A549 (cell line): ENCODE results near the gene RPGRIP1.

Source experiments
- CEBPB ChIP-seq, 2 experiments: fragments of >200 bp in 1 of 2; sonication (Bioruptor Twin) in 1 of 2; formaldehyde crosslinking in 1 of 2; IDR thresholded peaks; 2 replicates each; pipeline ENCODE4 v1.6.1; 2012 to 2016
- CHD2 ChIP-seq: fragments of 150-350 bp; IDR thresholded peaks from 2 replicates; pipeline ENCODE4 v1.6.1; 2014; ENCODE audit warnings: low read length; ENCODE audit not compliant: partially characterized antibody
- CTCF ChIP-seq: fragments of >200 bp; sonication (Bioruptor Twin); formaldehyde crosslinking; IDR thresholded peaks from 3 replicates; pipeline ENCODE4 v1.5.1; 2016
- E2F6 ChIP-seq: IDR thresholded peaks from 2 replicates; pipeline ENCODE4 v1.6.1; 2012; ENCODE audit warnings: low read depth, borderline replicate concordance
- EHF ChIP-seq: fragments of 250-450 bp; sonication (Bioruptor Pico); IDR thresholded peaks from 2 replicates; pipeline ENCODE4 v1.5.0; 2020; ENCODE audit warnings: mild to moderate bottlenecking
- ELK1 ChIP-seq: fragments of 150-350 bp; IDR thresholded peaks from 2 replicates; pipeline ENCODE4 v1.6.1; 2014; ENCODE audit warnings: low read depth, mild to moderate bottlenecking, low read length
- HDAC2 ChIP-seq: fragments of 200-600 bp; sonication (generic); IDR thresholded peaks from 2 replicates; pipeline ENCODE4 v1.6.1; 2016
- POLR2A ChIP-seq: IDR thresholded peaks from 2 replicates; pipeline ENCODE4 v1.6.1; 2012; ENCODE audit warnings: mild to moderate bottlenecking, low read length
- POLR2AphosphoS2 ChIP-seq: conservative IDR thresholded peaks from 2 replicates; pipeline ENCODE4 v1.6.1; 2012; ENCODE audit warnings: low read length, improper control_type of control experiment, inconsistent platforms
- REST ChIP-seq: fragments of 200-600 bp; sonication (generic); IDR thresholded peaks from 2 replicates; pipeline ENCODE4 v1.6.1; 2016; ENCODE audit warnings: antibody characterized with exemption, mild to moderate bottlenecking, moderate library complexity
- TFCP2L1 ChIP-seq: fragments of 250-450 bp; sonication (Bioruptor Pico); IDR thresholded peaks from 2 replicates; pipeline ENCODE4 v1.5.0; 2021; ENCODE audit warnings: mild to moderate bottlenecking

- TF ChIP-seq CHD2 (no peak), POLR2A (no peak), E2F6 (no peak), ELK1 (no peak), CTCF (no peak), POLR2AphosphoS2 (no peak), EHF (CRISPR knock-in tag) (no peak), HDAC2 (no peak), CEBPB (IDR thresholded peaks at IDR 0.05) (no peak), TFCP2L1 (no peak), REST (no peak)
Observed at GRCh38 chr14:21308132-21308478, 28.2 kb downstream of the RPGRIP1 start.
